Measurements from ENCODE around the gene PKIB.
"Not testable (repeated sequence)": the region's sequence is repeated elsewhere in the genome, so short reads cannot be mapped to it uniquely, and the experiment has no call there.

PKIB gene, protein sequence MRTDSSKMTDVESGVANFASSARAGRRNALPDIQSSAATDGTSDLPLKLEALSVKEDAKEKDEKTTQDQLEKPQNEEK

DNA sequence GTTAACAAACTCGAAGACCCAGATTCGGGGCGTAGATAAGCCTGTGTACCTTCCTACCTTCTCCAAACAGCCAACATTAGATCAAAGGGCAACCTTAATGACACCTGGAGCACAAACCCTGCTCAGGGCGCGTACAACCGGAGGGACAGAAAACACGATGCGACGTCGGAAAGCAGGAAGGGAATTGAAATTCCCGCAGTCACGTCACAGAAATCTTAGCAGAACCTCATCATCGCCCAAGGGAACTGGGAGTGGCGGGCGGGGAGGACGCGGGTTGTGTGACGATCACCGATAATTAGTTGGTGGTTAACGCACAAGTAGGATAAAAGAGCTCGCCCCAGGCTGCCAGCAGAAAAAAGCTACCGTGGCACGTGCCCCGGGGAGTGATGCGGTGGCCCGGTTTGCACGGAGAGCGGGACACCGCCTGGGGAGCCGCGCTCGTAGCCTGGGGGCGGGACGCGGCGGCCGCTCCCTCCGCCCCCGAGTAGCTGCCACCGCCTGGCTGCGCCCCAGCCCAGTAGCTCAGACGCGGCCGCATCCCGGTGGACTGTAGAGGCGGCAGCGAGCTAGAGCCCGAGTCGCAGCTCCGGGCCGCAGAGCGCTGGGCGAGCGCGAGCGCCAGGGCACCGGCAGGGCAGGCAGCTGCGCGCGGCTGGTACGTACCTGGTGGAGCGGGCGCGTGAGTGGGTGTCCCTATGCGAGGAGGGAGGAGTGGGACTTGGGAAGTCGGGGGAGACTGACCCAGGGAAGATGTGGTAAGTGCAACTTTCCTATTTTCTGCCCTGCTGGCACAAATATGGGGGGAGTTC lies at the start of gene PKIB:
Gene PKIB (plus strand): TSS at position 525 of the 809 bp plus-strand sequence. CDS start 107,390 bp downstream, outside the sequence.
- peak; percentile 71 to 74 for DNase-seq

DNA sequence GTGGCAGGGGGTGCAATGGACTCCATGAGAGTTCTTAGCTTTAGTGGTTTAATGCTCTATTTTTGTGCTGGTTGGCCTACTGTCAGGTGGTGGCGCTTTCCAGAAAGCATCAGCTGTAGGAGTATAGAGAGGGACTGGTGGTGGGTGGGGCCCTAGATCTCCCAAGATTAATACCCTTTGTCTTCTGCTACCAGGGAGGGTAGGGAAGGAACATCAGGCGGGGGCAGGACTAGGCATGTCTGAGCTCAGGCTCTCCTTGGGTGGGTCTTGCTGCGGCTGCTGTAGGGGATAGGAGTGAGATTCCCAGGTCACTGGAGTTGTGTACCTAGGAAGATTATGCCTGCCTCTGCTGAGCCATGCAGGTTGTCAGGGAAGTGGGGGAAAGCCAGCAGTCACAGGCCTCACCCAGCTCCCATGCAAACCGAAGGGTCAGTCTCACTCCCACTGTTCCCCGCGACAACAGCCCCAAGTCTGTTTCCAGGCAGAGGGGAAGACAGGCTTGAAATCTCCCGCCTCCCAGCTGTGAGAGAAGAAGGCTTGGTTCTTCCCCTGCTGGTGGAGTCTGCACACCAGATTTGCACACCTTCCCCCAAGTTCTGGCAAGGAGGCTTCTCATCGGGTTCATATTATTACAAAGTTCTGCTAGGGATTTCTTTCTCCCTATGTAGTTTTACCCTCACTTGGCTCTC lies 46.7 kb upstream of the PKIB start:
- DNase-seq: no peak

DNA sequence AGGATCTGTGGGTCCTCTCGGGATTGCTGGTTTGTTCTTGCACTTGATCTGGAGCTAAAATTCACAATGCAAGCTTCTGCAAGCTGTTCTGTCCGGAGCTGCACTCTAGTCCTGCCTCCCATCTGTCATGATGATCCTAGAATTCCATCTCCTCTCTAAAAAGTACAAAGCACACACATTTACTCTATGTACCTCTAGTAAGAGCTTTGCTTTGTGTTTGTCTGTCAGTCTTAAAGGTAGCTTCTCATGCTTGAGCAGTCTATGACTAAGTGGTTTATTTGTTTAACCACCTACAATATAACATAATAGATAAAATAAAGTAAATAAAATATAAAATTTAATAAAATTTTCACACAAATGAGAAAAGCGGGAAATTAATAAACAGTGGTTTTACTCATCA lies 46.0 kb upstream of the PKIB start:
- DNase-seq: no peak

DNA sequence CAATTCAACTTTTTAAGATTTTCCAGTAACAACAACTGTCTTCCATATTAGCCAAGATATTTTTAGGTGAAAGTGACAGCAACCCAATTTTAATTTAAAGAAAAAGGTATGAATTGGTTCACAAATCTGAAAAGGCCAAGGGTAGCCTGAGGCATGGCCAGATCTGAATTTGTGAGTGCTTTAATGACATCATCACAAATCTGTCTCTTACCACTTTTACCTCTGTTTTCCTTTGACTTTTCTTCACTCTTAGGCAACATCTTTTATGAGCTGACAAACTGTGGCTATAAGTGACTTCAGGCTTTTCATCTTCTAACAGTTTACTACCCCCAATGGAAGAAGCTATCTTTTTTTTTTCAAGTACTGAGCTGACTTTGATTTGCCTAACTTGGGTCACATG lies 44.5 kb upstream of the PKIB start:
- DNase-seq: no peak

DNA sequence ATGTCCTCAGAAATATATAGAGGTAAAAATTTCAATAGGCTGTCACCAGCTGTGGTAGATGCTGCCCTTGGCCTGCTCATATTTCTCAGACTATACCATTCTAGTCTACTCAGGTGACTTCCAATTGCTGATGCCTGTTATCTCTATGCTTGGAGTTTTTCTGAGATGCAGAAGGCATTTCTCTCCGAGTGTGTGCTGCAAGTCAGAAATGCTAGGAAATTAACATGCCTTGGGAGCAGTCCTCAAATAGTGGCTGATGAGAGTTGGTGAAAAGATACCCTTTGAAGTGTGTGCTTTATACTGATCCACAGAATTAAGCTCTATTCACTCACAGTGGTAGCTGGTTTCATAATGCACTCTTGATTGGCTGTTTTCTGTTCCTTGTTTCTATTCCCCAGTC lies 43.2 kb upstream of the PKIB start:
- no peak for DNase-seq

DNA sequence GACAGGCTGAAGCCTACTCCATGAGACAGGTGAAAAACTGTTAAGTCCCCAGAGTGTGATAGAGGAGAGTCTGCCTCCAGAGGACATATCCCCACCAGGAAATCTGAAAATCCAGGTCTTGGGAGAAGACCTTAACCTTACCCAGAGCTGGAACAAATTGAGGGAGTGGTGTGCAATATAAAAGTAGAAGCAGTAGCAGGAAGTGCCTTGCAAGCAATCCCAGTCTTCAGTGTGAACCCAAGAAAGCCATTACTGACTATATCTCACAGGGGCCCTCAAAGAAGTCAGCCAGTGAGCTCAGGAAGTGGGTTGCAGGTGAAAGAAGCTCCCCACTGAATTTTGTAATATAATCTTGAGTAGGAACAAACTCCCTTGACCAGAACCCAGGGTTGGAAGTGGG lies 41.9 kb upstream of the PKIB start:
- DNase-seq: no peak

DNA sequence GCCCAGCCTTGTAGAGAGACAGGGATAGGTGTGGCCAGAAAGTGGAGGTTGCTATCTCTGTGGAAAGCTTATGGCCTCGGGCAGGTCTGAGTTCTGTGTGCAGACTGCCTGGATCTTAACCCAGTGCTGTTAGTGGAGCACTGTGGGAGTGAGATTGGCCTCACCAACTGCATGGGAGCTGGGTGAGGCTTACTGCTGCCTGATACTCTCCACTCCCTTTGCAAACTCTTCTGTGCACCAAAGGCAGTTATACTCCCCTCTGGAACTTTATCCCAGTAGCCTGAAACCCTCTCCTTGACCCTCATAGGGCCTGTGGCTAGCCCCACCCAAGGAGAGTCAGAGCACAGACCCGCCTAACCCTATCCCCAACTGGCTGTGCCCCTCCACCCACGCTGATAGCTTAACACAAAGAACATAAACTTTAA lies 41.4 kb upstream of the PKIB start:
- no peak for DNase-seq

DNA sequence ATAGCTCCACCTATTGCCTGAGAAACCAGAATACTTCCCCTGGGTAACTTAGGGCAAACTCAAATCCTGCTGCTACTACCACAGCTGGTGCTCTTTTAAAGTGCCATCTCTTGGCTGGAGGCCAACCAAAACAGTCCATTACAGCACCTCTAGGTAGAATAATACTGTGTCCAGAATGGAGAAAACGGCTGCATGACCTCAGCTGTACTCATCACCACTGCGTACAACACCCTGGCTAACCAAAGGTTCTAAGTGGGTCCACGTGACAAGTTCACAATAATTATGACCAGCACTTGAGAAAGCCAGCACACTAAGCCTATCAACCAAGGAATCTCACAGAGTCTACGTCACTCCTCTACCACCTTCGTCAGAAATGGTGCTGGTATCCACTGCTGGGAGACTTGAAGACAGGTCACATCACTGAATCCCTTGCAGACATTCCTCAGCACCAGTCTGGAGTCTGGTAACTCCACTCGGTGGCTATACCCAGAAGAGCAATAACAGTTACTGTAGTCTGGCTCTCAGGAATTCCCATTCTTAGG lies 40.9 kb upstream of the PKIB start:
- no peak for DNase-seq

DNA sequence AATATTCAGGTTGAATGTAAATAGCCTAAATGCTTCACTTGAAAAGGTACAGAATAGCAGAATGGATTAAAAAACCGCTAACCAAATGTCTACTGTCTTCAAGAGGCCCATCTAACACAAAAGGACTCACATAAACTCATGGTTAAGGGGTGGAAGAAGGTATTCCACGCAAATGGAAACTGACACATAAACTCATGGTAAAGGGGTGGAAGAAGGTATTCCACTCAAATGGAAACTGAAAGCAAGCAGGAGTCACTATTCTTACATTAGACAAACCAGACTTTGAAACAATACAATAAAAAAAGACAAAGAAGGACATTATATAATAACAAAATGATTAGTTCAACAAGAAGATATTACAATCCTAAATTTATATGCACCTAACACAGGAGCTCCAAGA lies 38.3 kb upstream of the PKIB start:
- DNase-seq: no peak

DNA sequence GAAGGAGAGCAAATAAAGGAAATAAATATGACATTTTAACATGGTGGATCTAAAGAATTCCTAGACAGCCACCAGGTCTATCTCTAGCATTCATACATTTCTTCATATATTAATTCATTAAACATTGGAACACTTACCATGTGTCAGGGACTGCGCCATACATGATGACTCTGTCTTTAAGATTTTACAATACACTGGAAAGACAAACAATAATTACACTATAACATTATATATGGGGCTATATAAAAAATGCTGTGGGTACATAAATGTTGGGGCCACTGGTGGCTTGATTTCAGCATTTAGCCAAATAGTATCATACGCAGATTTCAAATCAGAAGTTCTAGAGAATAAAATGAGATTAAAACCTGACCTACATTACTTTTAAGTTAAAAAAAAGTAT lies 33.3 kb upstream of the PKIB start:
- no peak for DNase-seq

DNA sequence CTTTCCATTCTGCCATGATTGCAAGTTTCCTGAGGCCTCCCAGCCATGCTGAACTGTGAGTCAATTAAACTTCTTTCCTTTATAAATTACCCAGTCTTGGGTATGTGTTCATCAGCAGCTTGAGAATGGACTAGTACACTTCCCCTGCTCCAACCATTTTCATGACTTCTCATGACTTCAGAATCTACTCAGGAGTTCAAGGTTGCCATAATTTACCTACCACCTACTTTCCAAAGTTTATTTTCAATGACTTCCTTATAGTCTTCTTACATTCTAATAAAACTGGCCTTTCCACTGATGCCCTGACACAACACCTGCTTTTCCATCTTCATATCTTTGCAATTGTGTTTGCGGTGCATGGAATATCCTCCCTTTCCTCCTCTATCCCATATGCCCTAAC lies 31.2 kb upstream of the PKIB start:
- DNase-seq: no peak

DNA sequence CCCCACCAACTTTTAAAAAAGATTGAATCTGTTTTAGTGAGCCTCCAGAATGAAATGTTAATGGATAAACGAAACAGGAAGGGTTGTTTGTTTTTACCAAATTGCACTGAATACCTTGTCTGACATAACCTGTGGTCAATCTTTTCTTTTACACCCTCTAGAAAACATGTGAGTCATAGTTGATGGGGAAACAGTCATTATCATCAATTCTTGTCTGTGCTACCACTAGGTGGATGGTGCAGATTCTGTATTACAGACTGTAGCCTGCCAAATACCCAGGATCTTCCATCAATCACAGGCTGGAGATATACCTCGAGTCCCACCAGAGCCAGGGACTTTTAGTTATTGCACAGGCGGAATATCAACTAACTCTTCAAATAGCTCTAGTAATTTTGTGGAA lies 29.5 kb upstream of the PKIB start:
- peak in 1 of 2 experiments; percentile 13 for DNase-seq

DNA sequence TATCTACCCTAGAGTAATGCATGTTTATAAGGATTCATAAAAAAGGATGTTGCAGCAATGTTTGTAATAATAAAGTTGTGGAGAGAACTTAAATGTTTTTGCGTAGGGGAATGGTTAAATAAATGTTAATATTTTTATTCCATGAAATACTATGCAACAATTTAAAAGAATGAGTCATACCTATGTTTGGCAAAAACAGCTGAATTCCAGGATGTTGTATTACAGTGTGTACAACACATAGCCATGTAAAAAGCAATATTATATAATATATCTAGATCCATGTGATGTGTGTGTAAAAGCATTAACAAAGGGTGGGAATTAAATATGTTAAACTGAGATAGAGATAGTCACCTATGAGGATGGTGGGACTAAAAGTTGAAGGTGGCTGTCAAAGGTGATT lies 21.1 kb upstream of the PKIB start:
- no peak for DNase-seq

DNA sequence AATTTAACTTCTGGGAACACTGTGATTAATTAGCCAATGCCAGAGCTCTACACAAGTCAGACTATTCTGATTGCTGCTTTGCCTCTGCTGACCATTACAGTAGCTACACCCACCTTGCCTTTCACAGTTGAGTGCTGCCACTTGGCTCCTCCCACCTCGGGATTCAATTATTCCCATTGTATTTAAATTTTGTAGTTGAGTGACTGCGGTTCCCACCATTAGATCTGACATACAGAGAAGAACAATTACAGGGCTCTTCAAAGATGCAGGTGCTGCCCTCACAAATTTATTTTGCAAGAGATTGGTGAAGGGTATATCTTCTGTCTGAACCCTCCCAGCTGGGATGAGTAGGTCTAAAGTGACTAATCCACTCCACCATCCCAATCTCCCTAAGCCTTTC lies 11.9 kb upstream of the PKIB start:
- not testable (repeated sequence) for DNase-seq

DNA sequence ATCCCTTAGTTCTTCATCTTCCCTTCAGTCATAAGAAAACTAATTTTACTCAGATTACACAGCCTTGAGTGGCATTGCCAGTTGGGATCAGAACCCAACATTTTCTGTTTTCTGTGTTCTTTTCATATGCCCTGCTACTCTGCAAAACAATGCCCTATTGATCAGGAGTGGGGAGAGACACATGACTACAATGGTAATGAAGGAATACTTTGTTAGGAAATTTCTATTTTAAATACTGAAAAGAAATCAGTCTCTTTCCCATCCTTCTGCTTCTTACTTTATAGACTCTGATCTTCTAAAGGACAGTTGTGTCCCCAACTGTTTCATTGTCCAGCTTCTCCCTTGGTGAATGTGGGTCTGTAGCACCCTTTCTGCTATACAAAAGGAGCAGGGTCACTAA lies 5.5 kb upstream of the PKIB start:
- no peak for DNase-seq

DNA sequence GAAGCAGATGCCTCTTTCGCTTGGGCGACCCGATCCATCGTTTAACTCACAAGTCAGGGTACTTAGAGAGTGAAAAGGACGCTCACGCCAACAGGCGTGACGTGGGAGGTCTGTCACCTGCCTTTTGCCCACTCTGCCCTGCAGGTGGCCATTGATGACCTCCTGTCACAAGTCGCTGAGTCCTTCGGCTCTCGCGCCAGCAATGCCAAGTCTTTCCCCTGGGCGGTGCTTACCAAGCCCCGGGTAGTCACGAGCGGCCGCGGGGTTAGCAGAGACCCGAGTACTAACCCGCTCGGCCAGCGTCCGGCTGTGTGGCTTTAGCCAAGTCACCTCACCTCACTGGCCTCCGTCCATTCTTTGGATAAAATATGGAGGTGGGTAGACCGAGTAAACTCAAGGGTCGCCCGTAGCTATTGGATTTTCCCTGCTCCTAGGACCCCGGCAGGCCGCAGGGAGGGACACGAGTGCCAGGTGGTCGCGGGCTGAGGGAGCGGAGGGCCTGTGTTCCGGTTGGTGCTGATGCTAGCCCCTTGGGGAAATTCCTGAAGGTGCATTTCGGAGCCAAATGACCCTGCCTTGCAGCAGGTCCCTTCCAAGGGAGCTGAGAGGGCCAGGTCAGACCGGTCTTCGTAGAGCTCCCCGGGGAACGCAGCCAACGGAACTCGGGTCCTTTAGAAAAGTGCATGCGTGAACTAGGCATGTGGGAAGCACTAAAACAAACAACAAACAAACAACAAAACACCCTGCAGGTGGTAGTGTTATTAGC lies 668 bp downstream of the PKIB start:
- DNase-seq: peak; percentile 38 to 62

DNA sequence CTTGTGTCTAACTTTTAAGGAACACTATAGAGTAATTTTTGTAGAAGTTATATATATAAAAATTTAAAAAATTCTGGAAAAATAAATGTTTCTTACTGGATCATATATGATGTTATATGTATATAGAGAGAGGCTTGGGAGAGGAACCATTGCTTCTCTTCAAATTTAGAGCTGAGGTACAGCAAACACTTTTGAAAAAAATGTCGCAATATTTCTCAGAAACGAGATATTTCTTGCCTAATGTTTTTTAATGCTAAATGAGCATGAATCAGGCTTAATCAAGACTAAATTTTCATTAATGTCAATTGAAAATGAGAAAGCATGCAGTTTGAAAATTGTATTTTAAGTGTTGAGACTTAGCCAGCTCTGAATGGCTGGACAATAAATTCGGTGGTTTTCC lies 2.6 kb downstream of the PKIB start:
- DNase-seq: no peak

DNA sequence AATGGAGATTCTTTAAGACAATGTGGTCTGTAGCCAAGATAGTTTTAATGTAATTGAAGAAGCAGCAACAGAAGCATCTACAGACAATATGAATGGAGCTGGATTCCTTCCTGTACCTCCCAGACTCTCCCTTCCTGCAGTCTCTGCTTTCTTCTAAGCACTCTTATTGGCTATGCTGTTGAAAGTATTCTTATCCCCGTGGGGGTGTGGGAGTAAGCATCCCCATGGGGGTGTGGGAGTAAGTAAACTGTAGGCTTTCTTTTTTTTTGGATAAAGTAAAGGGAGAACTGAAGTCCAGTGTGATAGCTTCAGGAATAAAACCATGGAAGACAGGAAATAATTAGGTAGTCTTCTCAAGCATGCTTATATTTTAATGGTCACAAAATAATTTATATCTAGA lies 4.1 kb downstream of the PKIB start:
- DNase-seq: no peak

DNA sequence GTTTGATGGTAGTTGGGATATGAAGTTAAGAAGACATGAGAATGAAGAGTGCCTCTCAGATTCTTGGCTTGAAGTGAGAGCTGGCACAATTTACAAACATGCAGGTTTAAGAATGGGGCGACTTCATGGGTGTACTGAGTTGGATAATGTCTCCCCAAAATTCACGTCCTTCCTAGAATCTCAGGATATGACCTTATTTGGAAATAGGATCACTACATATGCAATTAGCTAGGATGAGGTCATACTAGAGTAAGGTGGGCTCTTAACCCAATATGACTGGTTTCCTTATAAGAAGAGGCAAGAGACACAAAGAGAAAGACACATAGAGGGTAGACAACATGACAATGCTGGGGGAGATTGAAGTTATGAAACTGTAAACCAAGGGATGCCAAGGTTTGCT lies 5.2 kb downstream of the PKIB start:
- DNase-seq: no peak

DNA sequence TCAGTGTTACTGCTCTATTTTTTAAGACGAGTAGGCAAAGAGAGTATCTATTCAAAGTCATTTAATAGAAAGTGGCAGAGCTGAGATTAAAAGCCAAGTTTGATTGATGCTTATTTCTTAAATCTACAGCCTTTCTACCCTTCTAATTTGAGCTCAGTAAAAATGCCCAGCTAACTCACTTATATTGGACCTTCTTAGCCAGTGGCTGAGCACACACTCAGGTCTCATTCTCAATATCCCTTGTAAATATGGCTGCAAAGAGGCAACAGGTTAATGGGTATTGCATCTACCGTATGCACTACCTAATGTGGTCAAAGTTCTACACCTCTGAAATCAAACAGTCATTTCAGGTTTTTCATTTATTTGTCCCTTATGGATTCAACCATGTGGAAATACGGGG lies 6.7 kb downstream of the PKIB start:
- DNase-seq: no peak

DNA sequence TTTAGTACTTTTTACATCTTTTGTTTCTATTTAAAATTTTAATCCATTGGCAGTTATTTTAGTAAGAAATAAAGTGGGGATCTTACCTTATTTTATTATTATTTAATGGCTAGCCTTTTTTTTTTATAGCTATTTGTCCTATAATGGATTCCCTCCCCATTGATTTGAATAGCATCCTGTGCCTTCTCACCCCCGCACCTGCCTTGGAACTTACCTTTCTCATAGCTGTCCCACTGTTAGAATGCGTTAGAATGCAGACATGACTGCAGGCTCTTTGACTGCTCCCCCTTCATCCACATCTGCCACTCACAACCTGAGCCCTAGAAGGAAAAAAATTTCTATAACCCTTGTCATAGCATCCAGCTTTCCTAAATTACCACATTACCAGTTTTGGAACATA lies 9.1 kb downstream of the PKIB start:
- DNase-seq: no peak

DNA sequence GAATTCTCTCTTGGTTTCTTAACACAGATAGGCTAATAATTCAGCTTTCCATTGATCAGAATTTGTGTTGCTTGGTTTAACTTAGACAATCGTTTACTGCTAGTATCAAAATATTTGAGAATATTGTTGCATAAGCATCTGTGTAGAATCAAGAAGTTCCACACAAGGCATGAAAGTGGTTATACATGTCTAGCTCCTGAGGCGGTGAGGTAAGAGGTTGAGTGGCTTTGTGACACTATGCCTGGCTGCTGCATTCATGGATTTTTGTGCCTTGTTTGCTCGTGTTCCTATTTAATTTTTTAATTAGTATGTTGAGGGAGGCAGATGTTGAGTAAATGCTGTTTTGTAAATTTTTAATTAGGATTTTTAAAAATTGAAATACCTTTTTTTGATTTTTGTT lies 10.2 kb downstream of the PKIB start:
- DNase-seq: peak in 1 of 2 experiments; percentile 15

DNA sequence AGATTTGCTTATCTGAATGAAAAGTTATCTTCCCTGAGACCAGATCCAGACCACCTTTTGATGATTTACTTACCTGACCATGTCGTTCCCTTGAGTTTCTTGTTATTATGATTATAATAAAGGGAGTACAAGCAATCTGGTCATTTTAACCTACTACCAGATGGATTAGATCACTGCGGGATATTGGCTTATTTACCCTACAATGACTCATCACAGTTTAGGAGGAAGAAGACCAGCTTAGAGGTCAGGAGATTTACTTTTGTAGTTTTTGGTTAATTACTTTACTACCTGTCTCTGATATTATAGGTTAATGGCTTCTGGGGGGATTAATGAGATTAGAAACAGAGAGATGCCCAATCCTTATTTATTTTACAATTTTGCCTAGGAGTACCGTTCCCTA lies 10.7 kb downstream of the PKIB start:
- peak in 1 of 2 experiments; percentile 66 for DNase-seq

All from NCI-H1930 (cell line).